ENCODE results near the gene ARL16. TPM values are rescaled to one million over a fixed set of nuclear protein-coding genes. Genes with fewer than 3 reads are reported as not detected.

ARL16 gene
- polyA plus RNA-seq, 2 of the 4 experiments (the other 2 are of a cell fraction) = 45.2 to 53.6 TPM

DNA sequence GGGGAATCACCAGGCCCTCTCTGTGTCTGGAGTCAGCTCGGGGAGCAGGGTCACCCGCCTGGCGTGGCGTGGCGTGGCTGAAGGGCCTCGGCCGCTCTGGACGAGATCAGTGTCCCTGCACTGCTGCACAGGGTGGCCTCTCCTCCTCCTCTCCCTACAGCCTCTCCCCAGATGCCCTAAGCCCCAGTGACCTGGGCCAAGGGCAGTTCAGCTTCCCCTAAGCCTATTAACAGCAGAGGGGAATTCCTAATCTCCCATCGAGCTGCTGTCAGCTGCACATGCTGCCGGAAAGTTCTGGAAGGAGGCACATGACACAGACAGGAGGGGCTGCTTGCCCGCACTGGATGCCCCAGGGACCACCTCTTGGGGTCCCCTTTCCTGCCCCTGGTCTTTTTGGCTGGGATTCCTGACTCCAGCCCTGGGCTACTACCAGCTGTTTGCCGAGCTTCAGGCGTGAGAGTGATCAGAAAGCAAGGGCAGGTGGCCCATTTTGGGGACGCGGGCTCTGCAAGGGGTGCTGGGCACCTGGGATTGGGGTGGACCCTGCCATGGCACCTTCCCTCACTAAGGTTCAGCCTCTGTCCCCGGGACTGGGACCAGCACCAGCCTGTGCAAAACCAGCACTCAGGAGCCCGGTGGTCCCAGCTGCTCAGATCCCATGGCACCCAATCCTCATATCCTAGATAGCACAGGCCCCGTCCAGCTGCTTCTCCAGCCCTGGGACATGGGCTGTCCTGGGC lies 28.0 kb downstream of the ARL16 start:
- Histone ChIP-seq H3K27ac (peak overlapping the region in 1 of 2 experiments; percentile 2; a peak in 1 of 6 replicates), H3K4me3 (no peak overlapping the region), H3K4me2 (no peak overlapping the region), H3K4me1 (peaks cover 14% of the 10 kb centered on the region), H3K9me3 (no peaks in the 10 kb centered on the region)
- 85% methylated on average over 18 of the region's 18 CpGs for WGBS (ENCODE audit: missing lambda C conversion rate)
- no peak for TF ChIP-seq RCOR1 (IDR thresholded peaks at IDR 0.05; ENCODE audit: low read depth, low read length)
- FAIRE-seq = no peak
- CTCF ChIA-PET = interaction anchor here (0.8 to 3.4 kb wide), 7 partner anchors 10 to 54 kb away, joined by 3 to 17 read pairs (median 4); no protein-coding TSS in a partner anchor
- DNase-seq (ENCODE audit: low read depth in 1 of 2, low spot score in 1 of 2) = no peak
- POLR2A ChIA-PET = interaction anchor here (1.0 to 1.4 kb wide), 2 partner anchors 11 to 19 kb away, joined by 3 read pairs; partner anchors contain the start of genes CCDC137, NPLOC4 and TSPAN10
- ATAC-seq = peak in 1 of 2 experiments; percentile 4; a peak in 1 of 6 replicates

GRCh38 chr17:81652906-81653771 lies 30.5 kb downstream of the ARL16 start:
- CTCF ChIA-PET = interaction anchor here (1.1 to 1.4 kb wide), 2 partner anchors 13 to 53 kb away, joined by 3 to 8 read pairs; no protein-coding TSS in a partner anchor
- H3K4me2 ChIP-seq = no peak overlapping the region
- H3K4me1 ChIP-seq = peaks cover 14% of the 10 kb centered on the region
- H3K27ac ChIP-seq = no peak overlapping the region
- no peak overlapping the region for H3K4me3 ChIP-seq
- no peak for DNase-seq (ENCODE audit: low read depth in 1 of 2, low spot score in 1 of 2)
- POLR2A ChIA-PET = interaction anchor here (1.0 kb wide), 1 partner anchor 13 kb away, joined by 4 read pairs; the partner anchor contains the start of genes CCDC137 and OXLD1
- H3K9me3 ChIP-seq = no peaks in the 10 kb centered on the region
- 85% methylated on average over 27 of the region's 27 CpGs for WGBS (ENCODE audit: missing lambda C conversion rate)
- ATAC-seq = no peak
- TF ChIP-seq, protein P1, sequence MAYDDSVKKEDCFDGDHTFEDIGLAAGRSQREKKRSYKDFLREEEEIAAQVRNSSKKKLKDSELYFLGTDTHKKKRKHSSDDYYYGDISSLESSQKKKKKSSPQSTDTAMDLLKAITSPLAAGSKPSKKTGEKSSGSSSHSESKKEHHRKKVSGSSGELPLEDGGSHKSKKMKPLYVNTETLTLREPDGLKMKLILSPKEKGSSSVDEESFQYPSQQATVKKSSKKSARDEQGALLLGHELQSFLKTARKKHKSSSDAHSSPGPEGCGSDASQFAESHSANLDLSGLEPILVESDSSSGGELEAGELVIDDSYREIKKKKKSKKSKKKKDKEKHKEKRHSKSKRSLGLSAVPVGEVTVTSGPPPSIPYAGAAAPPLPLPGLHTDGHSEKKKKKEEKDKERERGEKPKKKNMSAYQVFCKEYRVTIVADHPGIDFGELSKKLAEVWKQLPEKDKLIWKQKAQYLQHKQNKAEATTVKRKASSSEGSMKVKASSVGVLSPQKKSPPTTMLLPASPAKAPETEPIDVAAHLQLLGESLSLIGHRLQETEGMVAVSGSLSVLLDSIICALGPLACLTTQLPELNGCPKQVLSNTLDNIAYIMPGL (CRISPR knock-in tag; IDR thresholded peaks at IDR 0.05; ENCODE audit: borderline replicate concordance) = no peak
- TF ChIP-seq FOSL2 (IDR thresholded peaks at IDR 0.05) = no peak
- TF ChIP-seq FOSL2 (CRISPR knock-in tag; IDR thresholded peaks at IDR 0.05) = no peak
- TF ChIP-seq SREBF2 (IDR thresholded peaks at IDR 0.05) = no peak
- no peak for TF ChIP-seq RNF2 (IDR thresholded peaks at IDR 0.05; ENCODE audit: borderline replicate concordance, low read depth)
- no peak for TF ChIP-seq HOXB13 (CRISPR knock-in tag; IDR thresholded peaks at IDR 0.05; ENCODE audit: low read depth)
- TF ChIP-seq, protein P2, sequence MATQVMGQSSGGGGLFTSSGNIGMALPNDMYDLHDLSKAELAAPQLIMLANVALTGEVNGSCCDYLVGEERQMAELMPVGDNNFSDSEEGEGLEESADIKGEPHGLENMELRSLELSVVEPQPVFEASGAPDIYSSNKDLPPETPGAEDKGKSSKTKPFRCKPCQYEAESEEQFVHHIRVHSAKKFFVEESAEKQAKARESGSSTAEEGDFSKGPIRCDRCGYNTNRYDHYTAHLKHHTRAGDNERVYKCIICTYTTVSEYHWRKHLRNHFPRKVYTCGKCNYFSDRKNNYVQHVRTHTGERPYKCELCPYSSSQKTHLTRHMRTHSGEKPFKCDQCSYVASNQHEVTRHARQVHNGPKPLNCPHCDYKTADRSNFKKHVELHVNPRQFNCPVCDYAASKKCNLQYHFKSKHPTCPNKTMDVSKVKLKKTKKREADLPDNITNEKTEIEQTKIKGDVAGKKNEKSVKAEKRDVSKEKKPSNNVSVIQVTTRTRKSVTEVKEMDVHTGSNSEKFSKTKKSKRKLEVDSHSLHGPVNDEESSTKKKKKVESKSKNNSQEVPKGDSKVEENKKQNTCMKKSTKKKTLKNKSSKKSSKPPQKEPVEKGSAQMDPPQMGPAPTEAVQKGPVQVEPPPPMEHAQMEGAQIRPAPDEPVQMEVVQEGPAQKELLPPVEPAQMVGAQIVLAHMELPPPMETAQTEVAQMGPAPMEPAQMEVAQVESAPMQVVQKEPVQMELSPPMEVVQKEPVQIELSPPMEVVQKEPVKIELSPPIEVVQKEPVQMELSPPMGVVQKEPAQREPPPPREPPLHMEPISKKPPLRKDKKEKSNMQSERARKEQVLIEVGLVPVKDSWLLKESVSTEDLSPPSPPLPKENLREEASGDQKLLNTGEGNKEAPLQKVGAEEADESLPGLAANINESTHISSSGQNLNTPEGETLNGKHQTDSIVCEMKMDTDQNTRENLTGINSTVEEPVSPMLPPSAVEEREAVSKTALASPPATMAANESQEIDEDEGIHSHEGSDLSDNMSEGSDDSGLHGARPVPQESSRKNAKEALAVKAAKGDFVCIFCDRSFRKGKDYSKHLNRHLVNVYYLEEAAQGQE (IDR thresholded peaks at IDR 0.05) = no peak
- TF ChIP-seq JUN (IDR thresholded peaks at IDR 0.05) = no peak
- no peak for TF ChIP-seq RARB (CRISPR knock-in tag; IDR thresholded peaks at IDR 0.05)
- TF ChIP-seq RAD21 (conservative IDR thresholded peaks at IDR 0.05 in 1 of 2, IDR thresholded peaks at IDR 0.05 in 1 of 2) = no peak
- TF ChIP-seq, protein P3, sequence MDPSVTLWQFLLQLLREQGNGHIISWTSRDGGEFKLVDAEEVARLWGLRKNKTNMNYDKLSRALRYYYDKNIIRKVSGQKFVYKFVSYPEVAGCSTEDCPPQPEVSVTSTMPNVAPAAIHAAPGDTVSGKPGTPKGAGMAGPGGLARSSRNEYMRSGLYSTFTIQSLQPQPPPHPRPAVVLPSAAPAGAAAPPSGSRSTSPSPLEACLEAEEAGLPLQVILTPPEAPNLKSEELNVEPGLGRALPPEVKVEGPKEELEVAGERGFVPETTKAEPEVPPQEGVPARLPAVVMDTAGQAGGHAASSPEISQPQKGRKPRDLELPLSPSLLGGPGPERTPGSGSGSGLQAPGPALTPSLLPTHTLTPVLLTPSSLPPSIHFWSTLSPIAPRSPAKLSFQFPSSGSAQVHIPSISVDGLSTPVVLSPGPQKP (IDR thresholded peaks at IDR 0.05; ENCODE audit: low read depth, low read length) = no peak
- no peak for TF ChIP-seq HES2 (IDR thresholded peaks at IDR 0.05)
- TF ChIP-seq MYC (IDR thresholded peaks at IDR 0.05; ENCODE audit: borderline replicate concordance, low read length) = no peak
- TF ChIP-seq KDM5A (IDR thresholded peaks at IDR 0.05) = no peak
- TF ChIP-seq EP300 (IDR thresholded peaks at IDR 0.05) = no peak
- TF ChIP-seq KDM1A (IDR thresholded peaks at IDR 0.05; ENCODE audit: low read depth) = no peak
- no peak for TF ChIP-seq NPAS2 (CRISPR knock-in tag; IDR thresholded peaks at IDR 0.05; ENCODE audit: borderline replicate concordance)
- no peak for TF ChIP-seq RFX5 (IDR thresholded peaks at IDR 0.05)
- no peak for TF ChIP-seq RCOR1 (IDR thresholded peaks at IDR 0.05; ENCODE audit: low read depth, low read length)
- no peak for FAIRE-seq
